MM.1S (cell line): ENCODE measurements around the gene ZNF549.

ENCODE experiments used
- DNase-seq: peaks from one replicate; pipeline ENCODE4 v3.0.0-alpha.2; 2015
- H2AFZ ChIP-seq: fragments of 300-600 bp; sonication (generic); 2 replicates; pipeline ENCODE4 v1.6.0; 2016; ENCODE audit warnings: antibody characterized with exemption, low read length
- H3F3A ChIP-seq: fragments of 300-600 bp; sonication (generic); 2 replicates; pipeline ENCODE4 v1.6.1; 2016; ENCODE audit warnings: mild to moderate bottlenecking, antibody characterized with exemption, low read length, moderate library complexity, mixed read lengths; ENCODE audit not compliant: insufficient read depth
- H3K27ac ChIP-seq: fragments of 300-600 bp; sonication (generic); 2 replicates; pipeline ENCODE4 v1.5.1; 2016; ENCODE audit warnings: mild to moderate bottlenecking, low read length
- H3K27me3 ChIP-seq: fragments of 300-600 bp; sonication (generic); replicated peaks from 2 replicates; pipeline ENCODE4 v1.6.0; 2016; ENCODE audit warnings: low read length; ENCODE audit not compliant: insufficient read depth
- H3K36me3 ChIP-seq: fragments of 300-600 bp; sonication (generic); replicated peaks from 2 replicates; pipeline ENCODE4 v1.6.1; 2016; ENCODE audit warnings: mild to moderate bottlenecking, low read length, mixed read lengths; ENCODE audit not compliant: insufficient read depth
- H3K4me1 ChIP-seq: fragments of 300-600 bp; sonication (generic); 2 replicates; pipeline ENCODE4 v1.6.1; 2016; ENCODE audit warnings: low read length, mixed read lengths
- H3K4me2 ChIP-seq: fragments of 300-600 bp; sonication (generic); 2 replicates; pipeline ENCODE4 v1.6.0; 2016; ENCODE audit warnings: low read depth, low read length
- H3K4me3 ChIP-seq: fragments of 300-600 bp; sonication (generic); 2 replicates; pipeline ENCODE4 v1.5.1; 2016; ENCODE audit warnings: low read length, mixed read lengths
- H3K79me2 ChIP-seq: fragments of 300-600 bp; sonication (generic); 2 replicates; pipeline ENCODE4 v1.6.1; 2016; ENCODE audit warnings: mixed run types, low read length, mixed read lengths
- H3K9ac ChIP-seq: fragments of 300-600 bp; sonication (generic); 2 replicates; pipeline ENCODE4 v1.6.1; 2016; ENCODE audit warnings: low read length, mixed read lengths
- H3K9me2 ChIP-seq: fragments of 300-600 bp; sonication (generic); replicated peaks from 2 replicates; pipeline ENCODE4 v1.6.1; 2016; ENCODE audit warnings: mild to moderate bottlenecking, low read length, mixed read lengths; ENCODE audit not compliant: insufficient read depth
- H3K9me3 ChIP-seq: fragments of 300-600 bp; sonication (generic); replicated peaks from 2 replicates; pipeline ENCODE4 v1.6.1; 2016; ENCODE audit warnings: mild to moderate bottlenecking, low read length, mixed read lengths; ENCODE audit not compliant: insufficient read depth
- H4K20me1 ChIP-seq: fragments of 300-600 bp; sonication (generic); 2 replicates; pipeline ENCODE4 v1.6.1; 2016; ENCODE audit warnings: mild to moderate bottlenecking, low read length, moderate library complexity, mixed read lengths; ENCODE audit not compliant: insufficient read depth
- EZH2 ChIP-seq: fragments of 300-600 bp; sonication (generic); optimal IDR thresholded peaks from 2 replicates; pipeline ENCODE3; 2017; ENCODE audit warnings: low read depth, mild to moderate bottlenecking, antibody characterized with exemption, low read length, mixed read lengths
- EZH2phosphoT487 ChIP-seq: fragments of 300-600 bp; sonication (generic); IDR thresholded peaks from 2 replicates; pipeline ENCODE4 v1.6.1; 2018; ENCODE audit warnings: antibody characterized with exemption, low read length
- TF ChIP-seq, protein P1 (sequence below): fragments of 300-600 bp; sonication (generic); IDR thresholded peaks from 2 replicates; pipeline ENCODE4 v1.5.1; 2016; ENCODE audit warnings: antibody characterized with exemption, low read length, mixed read lengths

ZNF549 gene

DNA sequence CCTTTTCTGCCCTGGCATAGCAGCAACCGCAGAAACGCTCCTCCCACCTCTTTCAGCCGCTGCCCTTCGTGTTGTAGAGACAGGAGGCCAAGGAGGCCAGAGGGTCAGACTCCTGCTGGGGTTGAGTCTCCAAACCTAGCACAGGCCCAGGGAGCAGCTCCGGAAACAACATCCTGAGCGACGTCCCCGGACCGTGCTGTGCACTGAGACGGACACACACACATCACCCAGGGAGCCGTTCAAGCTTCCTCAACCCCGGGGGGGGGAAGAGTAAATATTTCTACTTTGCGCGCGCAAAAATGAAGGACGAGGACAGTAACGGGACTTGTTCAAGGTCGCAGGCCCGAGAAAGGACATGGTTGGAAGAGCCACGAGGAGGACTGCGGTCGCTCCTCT, 31.9 kb downstream of the ZNF549 start:
- no peaks in the 10 kb centered on the region for H3K9me2 ChIP-seq
- no peaks in the 10 kb centered on the region for H4K20me1 ChIP-seq
- H3K4me3 ChIP-seq: peak overlapping the region; percentile 92
- no peaks in the 10 kb centered on the region; the same call in 1 of the 2 replicates for H3K27me3 ChIP-seq
- peaks cover 16% of the 10 kb centered on the region for H3K79me2 ChIP-seq
- TF ChIP-seq, protein P1, sequence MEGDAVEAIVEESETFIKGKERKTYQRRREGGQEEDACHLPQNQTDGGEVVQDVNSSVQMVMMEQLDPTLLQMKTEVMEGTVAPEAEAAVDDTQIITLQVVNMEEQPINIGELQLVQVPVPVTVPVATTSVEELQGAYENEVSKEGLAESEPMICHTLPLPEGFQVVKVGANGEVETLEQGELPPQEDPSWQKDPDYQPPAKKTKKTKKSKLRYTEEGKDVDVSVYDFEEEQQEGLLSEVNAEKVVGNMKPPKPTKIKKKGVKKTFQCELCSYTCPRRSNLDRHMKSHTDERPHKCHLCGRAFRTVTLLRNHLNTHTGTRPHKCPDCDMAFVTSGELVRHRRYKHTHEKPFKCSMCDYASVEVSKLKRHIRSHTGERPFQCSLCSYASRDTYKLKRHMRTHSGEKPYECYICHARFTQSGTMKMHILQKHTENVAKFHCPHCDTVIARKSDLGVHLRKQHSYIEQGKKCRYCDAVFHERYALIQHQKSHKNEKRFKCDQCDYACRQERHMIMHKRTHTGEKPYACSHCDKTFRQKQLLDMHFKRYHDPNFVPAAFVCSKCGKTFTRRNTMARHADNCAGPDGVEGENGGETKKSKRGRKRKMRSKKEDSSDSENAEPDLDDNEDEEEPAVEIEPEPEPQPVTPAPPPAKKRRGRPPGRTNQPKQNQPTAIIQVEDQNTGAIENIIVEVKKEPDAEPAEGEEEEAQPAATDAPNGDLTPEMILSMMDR: no peak
- TF ChIP-seq EZH2phosphoT487 (no peak), EZH2 (no peak)
- H3F3A ChIP-seq: peaks cover 5% of the 10 kb centered on the region; the same call in 1 of the 2 replicates
- no peaks in the 10 kb centered on the region; the same call in 1 of the 2 replicates for H3K9me3 ChIP-seq
- peaks cover 7% of the 10 kb centered on the region for H3K36me3 ChIP-seq
- H3K4me1 ChIP-seq: no peaks in the 10 kb centered on the region
- DNase-seq: peak; percentile 16
- no peak overlapping the region for H3K27ac ChIP-seq
- peak overlapping the region; percentile 76 for H2AFZ ChIP-seq
- peak overlapping the region; percentile 49 for H3K4me2 ChIP-seq
- H3K9ac ChIP-seq: peak overlapping the region; percentile 66; the same call in 1 of the 2 replicates

DNA sequence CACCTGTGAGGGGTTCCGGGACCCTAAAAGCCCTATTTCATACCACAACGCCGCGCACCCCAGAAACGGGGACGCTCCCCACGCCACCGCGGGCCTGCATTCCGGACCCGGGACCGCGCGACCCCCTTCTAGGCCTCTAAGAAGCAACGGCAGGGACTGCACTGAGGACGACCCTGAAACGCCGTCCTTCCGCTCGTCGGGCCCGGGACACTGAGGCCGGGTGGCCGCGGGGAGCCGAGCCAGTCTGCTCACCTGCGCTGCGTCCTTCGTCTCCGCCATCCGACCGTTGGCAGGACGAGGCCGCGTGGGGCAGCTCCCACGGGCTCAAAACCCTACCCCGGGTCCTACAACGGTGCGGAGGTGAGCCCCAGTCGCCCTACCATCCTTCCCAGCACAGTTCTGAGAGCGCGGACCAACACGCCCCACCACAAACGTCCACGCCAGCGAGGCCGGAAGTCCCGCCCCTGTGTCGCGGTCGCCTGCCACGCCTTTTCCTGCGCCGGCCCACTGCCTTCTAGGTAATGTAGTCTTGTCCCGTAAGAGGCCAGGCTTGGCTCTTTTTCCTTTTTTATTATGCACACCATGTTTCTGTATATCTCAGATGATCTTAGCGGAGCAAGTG, 32.4 kb downstream of the ZNF549 start, which contains the start of gene ZNF550:
Gene ZNF550, minus strand, starts transcription at position 460 of the 622 bp plus-strand sequence. Its CDS starts 181 bp downstream, at position 279.
- H3K9ac ChIP-seq: peak within 1 kb of the TSS; percentile 66; the same call in 1 of the 2 replicates

DNA sequence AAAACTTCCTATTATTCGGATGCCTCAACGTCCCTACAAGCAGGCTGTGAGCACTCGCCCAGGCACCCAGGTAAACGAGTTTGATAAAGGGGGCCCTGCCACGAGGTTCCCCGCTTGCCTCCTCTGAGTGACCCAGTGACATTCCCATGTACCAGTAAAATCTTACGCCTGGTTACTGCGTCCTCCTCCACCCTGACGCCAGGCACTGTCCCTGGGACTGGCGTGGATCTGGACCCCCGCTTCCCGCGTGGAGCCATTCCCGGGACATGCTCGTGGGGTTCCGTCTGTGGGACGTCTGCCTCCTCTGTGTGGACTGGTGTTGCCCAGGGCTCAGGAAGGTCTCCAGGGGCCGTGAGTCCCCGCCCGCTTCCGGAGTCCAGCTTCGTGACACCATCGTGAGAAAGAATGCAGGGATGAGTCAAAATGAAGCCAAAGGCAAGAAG, 32.9 kb downstream of the ZNF549 start:
- Histone ChIP-seq H3K4me1 (no peaks in the 10 kb centered on the region), H3K36me3 (peaks cover 2% of the 10 kb centered on the region; the same call in 1 of the 2 replicates), H3K9ac (no peak overlapping the region), H3K79me2 (peaks cover 16% of the 10 kb centered on the region), H3K4me2 (peak overlapping the region; percentile 49), H3K27me3 (no peaks in the 10 kb centered on the region; the same call in 1 of the 2 replicates), H4K20me1 (no peaks in the 10 kb centered on the region), H3K4me3 (peak overlapping the region; percentile 92), H3K9me3 (no peaks in the 10 kb centered on the region; the same call in 1 of the 2 replicates), H3K27ac (no peak overlapping the region), H3F3A (peaks cover 5% of the 10 kb centered on the region; the same call in 1 of the 2 replicates), H2AFZ (peak overlapping the region; percentile 76), H3K9me2 (no peaks in the 10 kb centered on the region)
- TF ChIP-seq EZH2 (no peak), EZH2phosphoT487 (no peak)
- TF ChIP-seq, protein P1: no peak
- no peak for DNase-seq

More for the DNA sequence above, 32.4 kb downstream of the ZNF549 start, which contains the start of gene ZNF550:
- Histone ChIP-seq H3K27ac (no peak within 1 kb of the TSS), H2AFZ (peak within 1 kb of the TSS; percentile 76), H3K36me3 (peaks cover 7% of the 10 kb centered on the region), H3K4me2 (peak within 1 kb of the TSS; percentile 49), H3K4me1 (no peaks in the 10 kb centered on the region), H3K79me2 (peaks cover 16% of the 10 kb centered on the region), H3K27me3 (no peaks in the 10 kb centered on the region; the same call in 1 of the 2 replicates), H3F3A (peaks cover 5% of the 10 kb centered on the region; the same call in 1 of the 2 replicates), H3K4me3 (peak within 1 kb of the TSS; percentile 92), H3K9me2 (no peaks in the 10 kb centered on the region), H4K20me1 (no peaks in the 10 kb centered on the region), H3K9me3 (no peaks in the 10 kb centered on the region; the same call in 1 of the 2 replicates)
- TF ChIP-seq EZH2: no peak
- TF ChIP-seq, protein P1: no peak
- no peak for TF ChIP-seq EZH2phosphoT487
- peak; percentile 86 for DNase-seq
